Mesenchymal stem cell (in vitro differentiated cells and primary cell): ENCODE measurements around the gene DUS2. TPM values are rescaled to one million over a fixed set of nuclear protein-coding genes. Genes with fewer than 3 reads are reported as not detected.

Source experiments
- DNase-seq: peaks from one replicate; pipeline ENCODE4 v3.0.0-alpha.2; 2013
- H2AFZ ChIP-seq: one replicate; pipeline ENCODE4 v1.6.1; 2013; ENCODE audit warnings: low read depth, mild to moderate bottlenecking, control low read depth, inconsistent platforms, low read length, moderate library complexity
- H2AK5ac ChIP-seq: 2 replicates; pipeline ENCODE4 v1.6.1; 2013; ENCODE audit warnings: low read length, moderate library complexity, mild to moderate bottlenecking, inconsistent platforms; ENCODE audit not compliant: severe bottlenecking
- H2BK120ac ChIP-seq: one replicate; pipeline ENCODE4 v1.6.1; 2013; ENCODE audit warnings: low read depth, mild to moderate bottlenecking, inconsistent platforms, low read length, moderate library complexity
- H2BK12ac ChIP-seq, 2 experiments: one replicate each; pipeline ENCODE4 v1.6.1; 2013; ENCODE audit warnings: inconsistent platforms in 2 of 2, low read length in 2 of 2, mild to moderate bottlenecking in 2 of 2, moderate library complexity in 2 of 2, control low read depth in 1 of 2
- H2BK15ac ChIP-seq: one replicate; pipeline ENCODE4 v1.6.1; 2013; ENCODE audit warnings: mild to moderate bottlenecking, low read depth, inconsistent platforms; ENCODE audit not compliant: poor library complexity, severe bottlenecking
- H2BK5ac ChIP-seq: 2 replicates; pipeline ENCODE4 v1.6.1; 2013; ENCODE audit warnings: low read depth, mild to moderate bottlenecking, low read length, control low read depth, inconsistent platforms; ENCODE audit not compliant: poor library complexity, severe bottlenecking
- H3K14ac ChIP-seq, 2 experiments: one replicate each; pipeline ENCODE4 v1.6.1; 2013; ENCODE audit warnings: inconsistent platforms in 2 of 2, low read length in 2 of 2, control low read depth in 1 of 2, mild to moderate bottlenecking in 1 of 2, moderate library complexity in 1 of 2
- H3K18ac ChIP-seq, 2 experiments: one replicate each; pipeline ENCODE4 v1.6.1; 2013; ENCODE audit warnings: inconsistent platforms in 2 of 2, low read length in 2 of 2, control low read depth in 1 of 2, low read depth in 1 of 2, mild to moderate bottlenecking in 1 of 2
- H3K23ac ChIP-seq, 2 experiments: one replicate each; pipeline ENCODE4 v1.6.1; 2013; ENCODE audit warnings: inconsistent platforms in 2 of 2, low read length in 2 of 2, mild to moderate bottlenecking in 2 of 2, moderate library complexity in 2 of 2, control low read depth in 1 of 2
- H3K27ac ChIP-seq: 2 replicates; pipeline ENCODE4 v1.5.1; 2013; ENCODE audit warnings: mild to moderate bottlenecking, moderate library complexity, low read length, control low read depth, inconsistent platforms; ENCODE audit not compliant: poor library complexity, severe bottlenecking
- H3K27me3 ChIP-seq, 2 experiments: 2 replicates each; pipeline versions ENCODE4 v1.6.1 to v1.7.0; 2013; ENCODE audit warnings: low read length in 2 of 2, mild to moderate bottlenecking in 2 of 2, moderate library complexity in 2 of 2, control low read depth in 1 of 2, inconsistent platforms in 1 of 2; ENCODE audit not compliant: control insufficient read depth in 1 of 2, insufficient read depth in 1 of 2
- H3K36me3 ChIP-seq, 2 experiments: 2 replicates each; pipeline versions ENCODE4 v1.6.1 to v1.7.0; 2013; ENCODE audit warnings: low read length in 2 of 2, control low read depth in 1 of 2, inconsistent platforms in 1 of 2, low read depth in 1 of 2, mild to moderate bottlenecking in 1 of 2; ENCODE audit not compliant: insufficient read depth in 2 of 2, control insufficient read depth in 1 of 2
- H3K4ac ChIP-seq, 2 experiments: one replicate each; pipeline ENCODE4 v1.6.1; 2013; ENCODE audit warnings: inconsistent platforms in 2 of 2, low read length in 2 of 2, mild to moderate bottlenecking in 2 of 2, moderate library complexity in 2 of 2, control low read depth in 1 of 2, low read depth in 1 of 2
- H3K4me1 ChIP-seq: 2 replicates; pipeline ENCODE4 v1.6.1; 2013; ENCODE audit warnings: low read depth, low read length, control low read depth; ENCODE audit not compliant: control insufficient read depth, insufficient read depth
- H3K4me2 ChIP-seq: 2 replicates; pipeline ENCODE4 v1.6.1; 2013; ENCODE audit warnings: low read length, mild to moderate bottlenecking, inconsistent platforms; ENCODE audit not compliant: poor library complexity, severe bottlenecking
- H3K4me3 ChIP-seq, 2 experiments: 2 replicates each; pipeline versions ENCODE4 v1.5.1 to v1.7.0; 2013; ENCODE audit warnings: low read length in 2 of 2, mild to moderate bottlenecking in 2 of 2, control low read depth in 1 of 2, low read depth in 1 of 2; ENCODE audit not compliant: insufficient read depth in 1 of 2
- H3K79me1 ChIP-seq: replicated peaks from 2 replicates; pipeline ENCODE4 v1.6.1; 2013; ENCODE audit warnings: mild to moderate bottlenecking, control low read depth, low read length, inconsistent platforms; ENCODE audit not compliant: poor library complexity, severe bottlenecking
- H3K9ac ChIP-seq: 2 replicates; pipeline ENCODE4 v1.7.0; 2013; ENCODE audit warnings: mild to moderate bottlenecking, low read length, moderate library complexity
- H3K9me3 ChIP-seq: 2 replicates; pipeline ENCODE4 v1.7.0; 2013; ENCODE audit warnings: mild to moderate bottlenecking, low read length; ENCODE audit not compliant: control insufficient read depth
- H4K8ac ChIP-seq: one replicate; pipeline ENCODE4 v1.6.1; 2013; ENCODE audit warnings: inconsistent platforms, mild to moderate bottlenecking, low read length, moderate library complexity
- H4K91ac ChIP-seq: one replicate; pipeline ENCODE4 v1.6.1; 2013; ENCODE audit warnings: mild to moderate bottlenecking, low read length, inconsistent platforms
- WGBS: methylation state at CpG from one replicate; pipeline ENCODE4 v1.1.7; 2013; ENCODE audit warnings: mixed read lengths; 5-methylcytosine and 5-hydroxymethylcytosine counted together
- polyA plus RNA-seq, 2 experiments: library from polyadenylated mRNA; stranded (reverse); fragments of 200-250 nt; gene quantifications; one replicate each; pipeline ENCODE4 v1.2.3, GENCODE V29; 2013

The DUS2 gene
- polyA plus RNA-seq (2013, experiment 1 of 2), result 5.1 TPM
- 5.3 TPM for polyA plus RNA-seq (2013, experiment 2 of 2)

GRCh38 chr16:68022728-68023537 lies at the start of gene DUS2, which contains the start of gene DDX28:
DUS2 (plus strand) TSS chr16:68023284; CDS start chr16:68038024, 14,740 bp downstream.
DDX28 (minus strand) TSS chr16:68023232; CDS start chr16:68023202, 30 bp downstream.
- H2BK12ac ChIP-seq, result no peak within 1 kb of the TSS
- peak within 1 kb of the TSS; percentile 98 for H4K8ac ChIP-seq
- H3K14ac ChIP-seq, result peak within 1 kb of the TSS in 1 of 2 experiments; percentile 93
- peaks cover 3 to 29% of the 10 kb centered on the region in 2 experiments for H3K36me3 ChIP-seq
- DNase-seq, result peak; percentile 94
- peak within 1 kb of the TSS; percentile 82 for H2BK15ac ChIP-seq
- H4K91ac ChIP-seq, result peak within 1 kb of the TSS; percentile 96
- peak within 1 kb of the TSS; percentile 88 to 98 for H3K4me3 ChIP-seq
- H3K18ac ChIP-seq, result peak within 1 kb of the TSS; percentile 87 to 97
- H3K27ac ChIP-seq, result no peak within 1 kb of the TSS
- H3K9ac ChIP-seq, result peak within 1 kb of the TSS; percentile 98
- WGBS, result under 1% methylated on average over 84 of the region's 84 CpGs
- peak within 1 kb of the TSS; percentile 71 for H2BK120ac ChIP-seq
- peaks cover 35% of the 10 kb centered on the region for H3K79me1 ChIP-seq
- H2AFZ ChIP-seq, result peak within 1 kb of the TSS; percentile 94
- H3K27me3 ChIP-seq, result no peaks in the 10 kb centered on the region
- no peak within 1 kb of the TSS for H2AK5ac ChIP-seq
- peaks cover 11% of the 10 kb centered on the region for H3K4me1 ChIP-seq
- peak within 1 kb of the TSS; percentile 72 to 90 for H3K4ac ChIP-seq
- H2BK5ac ChIP-seq, result no peak within 1 kb of the TSS
- H3K9me3 ChIP-seq, result no peaks in the 10 kb centered on the region
- peak within 1 kb of the TSS; percentile 90 for H3K4me2 ChIP-seq
- H3K23ac ChIP-seq, result no peak within 1 kb of the TSS

GRCh38 chr16:67975321-67976105 lies 47.6 kb upstream of the DUS2 start:
- WGBS, result 83% methylated on average over 14 of the region's 14 CpGs
- no peak overlapping the region for H3K18ac ChIP-seq

DNA sequence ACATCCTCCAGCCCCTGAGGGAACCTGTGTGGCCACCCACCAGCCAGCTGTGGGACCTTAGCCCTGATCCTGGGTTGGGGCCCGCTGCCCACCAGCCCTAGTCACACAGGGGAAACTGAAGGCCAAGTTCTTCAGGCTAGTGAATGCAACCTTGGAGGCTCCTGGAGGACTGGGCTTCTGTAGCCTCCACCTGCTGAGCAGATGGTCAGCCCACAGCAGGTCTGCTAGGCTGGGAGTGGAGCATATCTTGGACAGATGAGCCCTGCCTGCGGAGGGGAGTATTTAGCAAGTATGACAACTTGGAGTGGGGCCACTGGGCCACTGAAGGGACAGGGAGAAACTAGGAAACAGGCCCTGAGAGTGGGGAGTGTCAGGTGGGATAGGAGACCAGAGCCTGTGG lies 46.9 kb upstream of the DUS2 start:
- Histone ChIP-seq H3K4me1 (no peaks in the 10 kb centered on the region), H3K4ac (no peak overlapping the region), H3K4me3 (no peak overlapping the region), H3K9ac (no peak overlapping the region), H2BK15ac (no peak overlapping the region), H2AK5ac (no peak overlapping the region), H3K23ac (no peak overlapping the region), H2BK12ac (no peak overlapping the region), H3K9me3 (no peaks in the 10 kb centered on the region), H2BK5ac (no peak overlapping the region), H3K14ac (no peak overlapping the region), H3K27ac (no peak overlapping the region), H3K27me3 (peaks cover 32 to 47% of the 10 kb centered on the region in 2 experiments), H2AFZ (no peak overlapping the region), H4K8ac (no peak overlapping the region), H3K18ac (no peak overlapping the region), H3K36me3 (no peaks in the 10 kb centered on the region), H4K91ac (no peak overlapping the region), H3K79me1 (no peaks in the 10 kb centered on the region), H3K4me2 (no peak overlapping the region), H2BK120ac (no peak overlapping the region)
- 98% methylated on average over 2 of the region's 2 CpGs for WGBS
- no peak for DNase-seq

More at GRCh38 chr16:67975321-67976105, 47.6 kb upstream of the DUS2 start:
- no peak overlapping the region for H3K14ac ChIP-seq
- peaks cover 32 to 47% of the 10 kb centered on the region in 2 experiments for H3K27me3 ChIP-seq
- no peak overlapping the region for H3K4me2 ChIP-seq
- H3K9ac ChIP-seq, result no peak overlapping the region
- no peak overlapping the region for H2AFZ ChIP-seq
- H3K36me3 ChIP-seq, result no peaks in the 10 kb centered on the region
- H3K4me1 ChIP-seq, result no peaks in the 10 kb centered on the region
- no peak overlapping the region for H3K4me3 ChIP-seq
- H3K23ac ChIP-seq, result no peak overlapping the region
- H2BK5ac ChIP-seq, result no peak overlapping the region
- H3K79me1 ChIP-seq, result no peaks in the 10 kb centered on the region
- H3K4ac ChIP-seq, result no peak overlapping the region
- no peak overlapping the region for H2AK5ac ChIP-seq
- H2BK120ac ChIP-seq, result no peak overlapping the region
- no peak overlapping the region for H4K8ac ChIP-seq
- no peak overlapping the region for H3K27ac ChIP-seq
- no peak overlapping the region for H4K91ac ChIP-seq
- H2BK15ac ChIP-seq, result no peak overlapping the region
- no peak overlapping the region for H2BK12ac ChIP-seq
- no peaks in the 10 kb centered on the region for H3K9me3 ChIP-seq
- DNase-seq, result no peak

DNA sequence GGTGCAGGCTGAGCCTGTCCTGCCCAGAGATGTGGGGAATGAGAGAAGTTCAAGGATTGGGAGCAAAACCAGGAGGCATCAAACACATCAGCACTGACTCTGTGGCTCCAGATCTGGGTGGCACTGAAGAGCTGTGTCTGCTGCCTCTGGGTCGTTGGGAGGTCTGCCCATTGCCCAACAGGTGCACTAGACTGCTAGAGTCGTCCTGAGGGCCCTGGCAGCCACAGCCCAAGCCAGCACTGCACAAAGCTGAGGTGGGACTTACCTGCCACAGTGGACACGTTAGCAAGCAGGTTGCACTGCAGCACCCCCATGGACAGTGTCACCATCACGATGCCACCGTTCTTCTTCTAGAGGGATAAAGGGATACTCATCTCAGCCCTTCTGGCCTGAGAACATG lies 46.1 kb upstream of the DUS2 start:
- H3K9me3 ChIP-seq, result no peaks in the 10 kb centered on the region
- H2BK120ac ChIP-seq, result no peak overlapping the region
- no peaks in the 10 kb centered on the region for H3K79me1 ChIP-seq
- no peak overlapping the region for H3K23ac ChIP-seq
- no peak overlapping the region for H3K14ac ChIP-seq
- no peak overlapping the region for H4K8ac ChIP-seq
- no peak overlapping the region for H3K4me3 ChIP-seq
- H3K27ac ChIP-seq, result no peak overlapping the region
- H2AK5ac ChIP-seq, result no peak overlapping the region
- 67% methylated on average over 5 of the region's 5 CpGs for WGBS
- H3K4me1 ChIP-seq, result no peaks in the 10 kb centered on the region
- H2BK5ac ChIP-seq, result no peak overlapping the region
- H2BK15ac ChIP-seq, result no peak overlapping the region
- no peak overlapping the region for H3K4me2 ChIP-seq
- no peak overlapping the region for H2AFZ ChIP-seq
- peaks cover 32 to 47% of the 10 kb centered on the region in 2 experiments for H3K27me3 ChIP-seq
- H3K9ac ChIP-seq, result no peak overlapping the region
- no peak overlapping the region for H3K18ac ChIP-seq
- H3K36me3 ChIP-seq, result no peaks in the 10 kb centered on the region
- H3K4ac ChIP-seq, result no peak overlapping the region
- no peak overlapping the region for H2BK12ac ChIP-seq
- no peak for DNase-seq
- no peak overlapping the region for H4K91ac ChIP-seq
